Hematopoietic multipotent progenitor cell treated with erythropoietin and hydrocortisone succinate and interleukin-3 and kit ligand, for 17 days (in vitro differentiated cells): Measurements from ENCODE around the gene VEGFB.

Source experiments
- DNase-seq: peaks from one replicate; pipeline ENCODE4 v3.0.0-alpha.2; 2015; ENCODE audit warnings: low spot score

The VEGFB gene

DNA sequence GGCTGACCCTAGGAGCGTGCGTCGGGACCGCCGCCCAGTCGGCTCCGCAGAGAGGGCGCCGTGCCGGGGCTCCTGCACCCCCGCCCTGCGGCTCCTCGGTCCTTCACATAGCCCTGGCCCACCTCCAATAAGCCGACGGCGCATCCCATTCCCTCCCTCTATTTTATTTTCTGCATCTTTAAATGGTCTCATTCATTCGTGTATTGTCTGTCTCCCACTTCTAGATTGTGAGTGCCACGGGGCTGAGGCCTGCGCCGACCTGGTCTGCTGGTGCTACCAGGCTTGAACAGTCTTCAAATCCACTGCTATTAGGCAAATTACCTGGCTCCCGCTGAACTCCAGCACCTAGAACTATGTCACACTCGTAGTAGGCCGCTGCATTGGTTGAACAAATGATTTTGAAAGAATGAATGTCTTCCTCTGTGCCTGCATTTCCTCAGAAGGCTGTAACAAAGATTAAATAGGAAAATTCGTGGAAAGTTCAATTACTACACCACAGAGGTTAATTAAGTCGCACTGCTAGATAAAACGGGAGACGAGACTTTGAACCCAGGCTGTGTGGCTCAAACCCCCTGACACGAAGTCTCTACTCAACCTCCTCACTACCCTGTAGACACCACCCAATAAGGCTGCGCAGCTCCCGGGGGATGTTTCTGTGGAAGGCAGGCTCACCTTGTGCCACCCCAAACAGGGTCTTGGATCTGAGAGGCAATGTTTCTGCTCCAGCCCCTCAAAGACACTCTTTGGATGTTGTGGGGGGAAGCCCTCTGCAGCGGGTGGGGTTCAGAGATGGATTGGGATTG lies 13.5 kb downstream of the VEGFB start:
- no peak for DNase-seq

GRCh38 chr11:64248578-64248977 lies 14.2 kb downstream of the VEGFB start:
- no peak for DNase-seq

DNA sequence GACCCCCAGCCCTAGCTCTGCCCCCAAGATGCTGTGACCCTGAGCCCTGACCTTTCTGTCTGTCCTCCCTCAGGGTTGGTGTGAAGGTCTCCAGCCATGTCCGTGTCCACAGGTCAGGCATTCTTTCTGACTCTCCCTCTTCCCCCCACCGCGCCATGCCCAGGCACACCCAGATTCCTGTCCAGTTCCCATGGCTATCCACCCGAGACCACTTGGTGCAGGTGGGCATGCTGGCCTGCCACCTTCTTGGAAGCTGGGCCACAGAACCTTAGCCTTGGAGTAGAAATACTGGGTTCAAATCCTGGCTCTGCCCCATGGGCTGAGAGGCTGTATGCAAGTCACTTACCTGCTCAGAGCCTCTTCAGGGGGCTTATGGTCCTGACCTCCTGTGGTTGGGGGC lies 14.7 kb downstream of the VEGFB start:
- DNase-seq = no peak

DNA sequence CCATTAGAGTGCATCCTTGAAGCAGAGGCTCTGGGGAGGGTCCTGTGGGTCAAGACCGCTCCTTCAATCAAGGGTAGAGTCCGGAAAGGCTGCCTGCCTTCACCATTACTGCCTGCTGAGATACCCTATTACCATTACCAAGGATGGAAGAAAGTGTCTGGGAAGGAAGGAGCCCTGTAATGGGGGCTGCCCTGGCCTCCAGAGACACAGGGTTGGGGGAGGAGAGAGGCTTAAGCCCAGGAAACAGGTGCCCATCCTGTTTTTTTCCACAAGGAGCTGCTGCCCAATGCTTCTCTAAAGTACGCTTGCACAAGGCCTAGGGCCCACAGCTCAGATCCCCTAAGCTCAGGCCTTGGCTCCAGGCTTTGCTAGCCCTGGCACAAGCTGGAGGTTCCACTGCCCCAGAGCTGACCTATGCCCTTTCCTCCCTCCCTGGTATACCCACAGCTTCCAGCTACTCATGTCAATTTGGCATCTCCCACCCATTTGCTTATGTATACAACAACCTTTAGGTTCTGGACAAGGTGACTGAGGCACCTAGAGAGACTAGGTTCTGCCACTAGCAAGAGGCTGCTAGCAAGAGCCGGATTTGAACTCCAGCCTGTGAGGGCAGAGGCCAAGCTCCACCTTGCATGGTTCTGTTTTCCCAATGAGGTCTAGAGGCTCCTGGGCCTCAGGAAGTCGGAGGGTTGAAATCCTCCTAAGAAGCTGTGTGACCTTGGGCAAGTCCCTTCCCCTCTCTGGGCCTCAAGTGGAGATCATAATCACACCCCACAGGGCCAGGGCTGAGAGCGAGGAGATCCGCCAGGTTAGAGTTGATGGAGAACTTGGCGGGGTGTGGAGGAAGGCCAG lies 15.4 kb downstream of the VEGFB start:
- DNase-seq = no peak

GRCh38 chr11:64250415-64251015 lies 16.1 kb downstream of the VEGFB start:
- DNase-seq = no peak

- DNase-seq = peak; percentile 78
Measured at GRCh38 chr11:64251016-64251752, 16.8 kb downstream of the VEGFB start, which contains the start of gene PLCB3. TSS of gene PLCB3 (plus strand) at chr11:64251530. CDS start at chr11:64251650, 120 bp downstream.

DNA sequence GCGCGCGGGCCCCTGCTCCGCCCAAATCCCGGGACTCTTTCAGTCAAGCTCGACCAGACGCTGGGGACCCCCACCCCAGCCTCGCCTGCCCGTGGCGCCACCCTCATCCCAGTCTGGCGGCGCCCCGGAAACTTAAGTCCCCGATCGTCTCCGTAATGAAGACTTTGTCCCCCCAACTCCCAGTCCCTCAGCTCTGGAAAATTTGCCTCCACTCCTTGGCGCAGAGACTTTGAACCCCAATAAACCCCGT lies 17.3 kb downstream of the VEGFB start:
- no peak for DNase-seq

DNA sequence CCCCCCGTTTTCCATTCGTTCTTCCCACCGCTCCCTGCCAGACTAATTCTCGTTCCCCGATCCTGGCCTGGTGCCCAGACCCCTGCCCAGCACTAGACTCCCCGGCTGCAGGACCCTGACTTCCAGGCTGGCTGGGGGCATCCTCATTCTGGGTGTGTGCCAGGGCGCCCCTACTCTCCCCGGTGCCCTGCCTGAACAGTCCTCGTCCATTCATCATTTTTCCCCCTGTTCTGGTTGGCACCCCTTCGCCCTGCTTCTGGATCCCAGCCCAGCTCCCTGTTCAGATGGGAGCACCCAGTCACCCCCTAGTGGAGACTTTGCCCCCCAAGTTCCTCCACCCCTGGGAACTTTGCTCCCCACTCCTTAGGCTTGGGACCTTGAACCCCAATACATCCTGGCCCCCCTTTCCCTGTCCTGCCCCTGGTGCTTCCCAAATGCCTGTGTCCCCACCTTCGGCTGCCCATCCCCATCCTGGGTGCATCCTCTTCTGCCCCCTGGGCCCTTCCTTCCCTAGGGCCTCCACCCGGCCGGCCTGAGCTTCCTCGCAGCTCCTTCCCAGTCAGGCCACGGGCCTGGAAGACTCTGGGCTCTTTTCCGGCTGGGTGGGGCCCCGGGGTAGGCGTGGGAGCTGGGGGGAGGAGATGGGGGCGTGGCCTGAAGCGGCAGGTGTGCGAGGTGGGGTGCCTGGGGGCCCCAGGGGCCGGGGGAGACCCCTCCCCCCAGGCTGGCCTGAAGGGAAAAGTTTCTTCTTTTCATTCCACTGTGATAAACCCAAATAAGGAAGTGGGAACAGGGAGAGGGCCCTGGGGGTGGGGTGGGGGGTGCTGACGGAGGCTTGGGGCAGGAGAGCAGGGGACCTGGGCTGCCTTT lies 17.9 kb downstream of the VEGFB start:
- DNase-seq = peak; percentile 66

DNA sequence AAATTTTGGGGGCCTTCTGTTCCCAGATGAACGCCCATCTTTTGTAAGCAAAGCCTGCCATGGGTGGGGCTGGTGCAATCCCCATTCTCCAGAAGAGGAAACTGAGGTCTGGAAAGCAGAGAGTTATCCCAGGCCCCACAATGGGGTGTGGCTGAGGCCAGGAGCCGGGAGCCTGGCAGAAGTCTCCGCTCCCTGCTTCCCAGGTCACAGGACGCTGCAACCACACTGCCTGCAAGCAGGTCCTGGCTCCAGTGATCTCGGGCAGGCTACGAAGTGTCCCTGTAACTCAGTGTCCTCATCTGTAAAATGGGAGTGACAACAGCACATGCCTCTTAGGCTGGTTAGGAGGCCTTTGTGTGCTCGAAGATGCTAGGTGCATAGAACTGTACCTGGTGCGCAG lies 18.7 kb downstream of the VEGFB start:
- no peak for DNase-seq

GRCh38 chr11:64253481-64253880 lies 19.1 kb downstream of the VEGFB start:
- peak; percentile 36 for DNase-seq

DNA sequence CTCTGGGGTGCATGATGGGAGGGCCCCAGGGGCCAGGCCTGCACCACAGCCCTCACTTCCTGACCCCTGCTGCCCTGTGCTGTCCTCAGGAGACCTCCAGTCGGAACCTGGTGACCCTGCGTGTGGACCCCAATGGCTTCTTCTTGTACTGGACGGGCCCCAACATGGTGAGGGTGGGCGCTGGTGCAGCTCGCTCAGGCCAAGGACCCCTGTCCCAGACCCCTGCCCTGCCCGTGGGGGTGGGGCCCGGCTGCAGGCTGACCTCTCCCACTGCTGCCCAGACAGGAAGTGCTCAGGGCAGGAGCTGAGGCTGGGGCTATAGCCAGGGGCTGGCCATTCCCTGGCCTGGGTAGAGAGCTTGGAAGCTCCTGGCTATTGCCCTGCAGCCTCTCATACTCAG lies 19.9 kb downstream of the VEGFB start:
- DNase-seq = no peak

DNA sequence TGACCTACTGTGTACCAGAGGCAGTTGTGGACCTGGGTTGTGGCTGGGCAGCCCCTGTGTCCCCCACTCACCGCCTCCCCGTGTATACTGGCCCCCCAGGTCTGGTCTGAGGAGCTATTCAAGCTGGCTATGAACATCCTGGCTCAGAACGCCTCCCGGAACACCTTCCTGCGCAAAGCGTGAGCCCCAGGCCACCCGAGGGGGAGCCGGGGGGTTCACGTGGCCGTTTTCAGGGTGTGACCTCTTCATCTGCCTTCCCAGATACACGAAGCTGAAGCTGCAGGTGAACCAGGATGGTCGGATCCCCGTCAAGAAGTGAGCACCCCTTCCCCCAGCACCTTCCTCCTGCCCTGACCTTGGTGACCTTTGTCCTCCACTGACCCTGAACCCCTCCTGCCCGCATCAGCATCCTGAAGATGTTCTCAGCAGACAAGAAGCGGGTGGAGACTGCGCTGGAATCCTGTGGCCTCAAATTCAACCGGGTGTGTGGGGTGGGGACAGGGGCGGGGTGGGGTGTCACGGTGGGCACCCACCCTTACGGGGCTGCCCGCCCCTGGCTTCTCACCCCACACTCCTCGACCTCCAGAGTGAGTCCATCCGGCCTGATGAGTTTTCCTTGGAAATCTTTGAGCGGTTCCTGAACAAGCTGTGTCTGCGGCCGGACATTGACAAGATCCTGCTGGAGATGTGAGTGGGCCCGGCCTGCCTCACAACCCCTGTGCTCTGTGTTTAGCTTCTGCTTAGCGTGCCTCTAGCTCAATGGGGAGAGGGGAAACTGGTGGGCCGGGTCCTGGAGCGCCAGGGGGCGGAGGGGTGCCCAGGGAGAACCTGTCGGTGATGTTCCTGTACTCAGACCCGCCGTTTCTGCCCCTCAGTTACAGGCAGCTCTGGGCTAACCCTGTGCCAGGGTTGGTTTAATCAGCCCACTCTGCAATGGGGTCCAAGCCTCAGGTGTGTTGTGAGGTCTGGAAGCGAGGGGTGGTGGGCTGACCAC lies 21.0 kb downstream of the VEGFB start:
- DNase-seq = no peak

DNA sequence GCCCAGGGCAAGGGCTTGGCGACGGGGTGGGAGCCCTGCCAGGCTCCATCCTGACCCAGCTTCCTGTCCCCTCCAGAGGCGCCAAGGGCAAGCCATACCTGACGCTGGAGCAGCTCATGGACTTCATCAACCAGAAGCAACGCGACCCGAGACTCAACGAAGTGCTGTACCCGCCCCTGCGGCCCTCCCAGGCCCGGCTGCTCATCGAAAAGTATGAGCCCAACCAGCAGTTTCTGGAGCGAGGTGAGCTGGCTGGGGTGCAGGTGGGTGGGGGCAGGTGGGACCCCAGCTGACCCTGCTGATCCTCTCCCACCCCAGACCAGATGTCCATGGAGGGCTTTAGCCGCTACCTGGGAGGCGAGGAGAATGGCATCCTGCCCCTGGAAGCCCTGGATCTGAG lies 21.9 kb downstream of the VEGFB start:
- no peak for DNase-seq

DNA sequence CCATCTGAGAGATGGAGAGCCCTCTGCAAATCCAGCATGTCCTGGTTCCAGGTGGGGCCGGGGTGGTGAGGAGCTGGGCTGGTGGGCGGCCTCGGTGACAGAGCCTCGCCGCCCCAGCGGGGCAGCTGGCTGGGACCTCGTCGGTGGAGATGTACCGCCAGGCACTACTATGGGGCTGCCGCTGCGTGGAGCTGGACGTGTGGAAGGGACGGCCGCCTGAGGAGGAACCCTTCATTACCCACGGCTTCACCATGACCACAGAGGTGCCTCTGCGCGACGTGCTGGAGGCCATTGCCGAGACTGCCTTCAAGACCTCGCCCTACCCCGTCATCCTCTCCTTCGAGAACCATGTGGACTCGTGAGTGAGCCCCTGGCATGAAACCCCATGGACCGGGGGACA lies 24.0 kb downstream of the VEGFB start:
- DNase-seq = no peak

DNA sequence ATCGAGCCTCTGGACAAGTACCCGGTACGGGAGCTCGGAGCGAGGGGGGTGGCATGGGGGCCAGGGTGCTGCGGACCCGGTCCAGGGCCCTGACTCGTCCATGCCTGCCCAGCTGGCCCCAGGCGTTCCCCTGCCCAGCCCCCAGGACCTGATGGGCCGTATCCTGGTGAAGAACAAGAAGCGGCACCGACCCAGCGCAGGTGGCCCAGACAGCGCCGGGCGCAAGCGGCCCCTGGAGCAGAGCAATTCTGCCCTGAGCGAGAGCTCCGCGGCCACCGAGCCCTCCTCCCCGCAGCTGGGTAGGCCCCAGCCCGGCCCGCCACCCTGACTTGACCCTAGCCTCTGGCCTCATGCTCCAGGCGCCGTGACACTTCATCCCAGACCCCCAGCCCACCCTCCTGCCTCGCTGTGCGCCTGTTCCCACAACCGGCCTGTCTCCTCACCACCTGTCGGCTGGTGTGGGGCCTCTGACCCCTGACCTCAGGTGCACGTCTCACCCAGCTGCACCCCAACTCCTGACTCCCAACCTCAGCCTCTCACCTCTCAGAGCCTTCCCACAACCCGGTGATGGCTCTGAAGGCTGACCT lies 24.7 kb downstream of the VEGFB start:
- DNase-seq = no peak

- DNase-seq = no peak
Measured at GRCh38 chr11:64259533-64260067, 25.2 kb downstream of the VEGFB start.

- no peak for DNase-seq
Measured at GRCh38 chr11:64260147-64260708, 25.8 kb downstream of the VEGFB start.

- DNase-seq = no peak
Measured at GRCh38 chr11:64261556-64262080, 27.2 kb downstream of the VEGFB start.
